Measurements from ENCODE around the gene BEND5.

GRCh38 chr1:48761411-48761810, 15.3 kb downstream of the BEND5 start:
- TF ChIP-seq CTCF (IDR thresholded peaks at IDR 0.05; ENCODE audit: low read length) = no peak
- TF ChIP-seq EZH2 (IDR thresholded peaks at IDR 0.05; ENCODE audit: borderline replicate concordance, low read length) = no peak

All from OCI-LY1 (cell line).